ENCODE measurements around the gene BCL2L1.
"Not testable (repeated sequence)": the region's sequence is repeated elsewhere in the genome, so short reads cannot be mapped to it uniquely, and the experiment has no call there.

BCL2L1 gene

GRCh38 chr20:31673943-31674463 lies 48.7 kb downstream of the BCL2L1 start:
- DNase-seq = peak; percentile 27

DNA sequence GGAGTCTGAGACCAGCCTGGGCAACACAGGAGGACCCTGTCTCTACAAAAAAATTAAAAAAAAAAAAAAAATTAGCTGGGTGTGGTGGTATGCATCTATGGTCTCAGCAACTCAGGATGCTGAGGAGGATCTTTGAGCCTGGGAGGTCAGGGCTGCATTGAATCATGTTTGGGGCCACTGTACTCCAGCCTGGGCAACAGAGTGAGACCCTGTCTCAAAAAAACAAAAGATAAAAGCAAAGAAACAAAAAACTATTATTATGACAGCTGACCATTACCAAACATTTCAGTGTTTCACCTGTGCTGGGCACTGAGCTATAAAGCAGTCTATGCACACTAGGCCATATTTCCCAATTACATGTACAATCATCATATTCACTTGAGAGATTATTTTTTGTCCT lies 49.2 kb downstream of the BCL2L1 start:
- DNase-seq = no peak

DNA sequence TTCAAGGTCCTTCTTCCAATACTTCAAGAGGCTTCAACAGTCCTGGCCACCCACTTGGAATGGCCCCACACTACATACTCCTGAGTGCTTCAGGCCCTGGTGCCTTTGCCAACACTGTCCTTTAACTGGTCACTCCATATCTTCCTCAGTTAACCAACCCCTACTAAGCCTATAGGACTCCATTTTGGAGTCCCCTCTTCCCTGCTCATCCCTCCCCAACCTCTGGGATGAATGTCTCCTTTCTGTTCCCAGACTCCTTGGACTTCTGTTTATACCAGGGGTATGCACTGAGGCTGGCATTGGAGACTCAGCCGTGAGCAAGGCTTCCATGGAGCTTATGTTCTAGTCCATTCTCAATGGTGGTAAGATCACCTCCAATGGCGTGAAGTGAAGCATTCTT lies 51.3 kb downstream of the BCL2L1 start:
- DNase-seq = no peak

DNA sequence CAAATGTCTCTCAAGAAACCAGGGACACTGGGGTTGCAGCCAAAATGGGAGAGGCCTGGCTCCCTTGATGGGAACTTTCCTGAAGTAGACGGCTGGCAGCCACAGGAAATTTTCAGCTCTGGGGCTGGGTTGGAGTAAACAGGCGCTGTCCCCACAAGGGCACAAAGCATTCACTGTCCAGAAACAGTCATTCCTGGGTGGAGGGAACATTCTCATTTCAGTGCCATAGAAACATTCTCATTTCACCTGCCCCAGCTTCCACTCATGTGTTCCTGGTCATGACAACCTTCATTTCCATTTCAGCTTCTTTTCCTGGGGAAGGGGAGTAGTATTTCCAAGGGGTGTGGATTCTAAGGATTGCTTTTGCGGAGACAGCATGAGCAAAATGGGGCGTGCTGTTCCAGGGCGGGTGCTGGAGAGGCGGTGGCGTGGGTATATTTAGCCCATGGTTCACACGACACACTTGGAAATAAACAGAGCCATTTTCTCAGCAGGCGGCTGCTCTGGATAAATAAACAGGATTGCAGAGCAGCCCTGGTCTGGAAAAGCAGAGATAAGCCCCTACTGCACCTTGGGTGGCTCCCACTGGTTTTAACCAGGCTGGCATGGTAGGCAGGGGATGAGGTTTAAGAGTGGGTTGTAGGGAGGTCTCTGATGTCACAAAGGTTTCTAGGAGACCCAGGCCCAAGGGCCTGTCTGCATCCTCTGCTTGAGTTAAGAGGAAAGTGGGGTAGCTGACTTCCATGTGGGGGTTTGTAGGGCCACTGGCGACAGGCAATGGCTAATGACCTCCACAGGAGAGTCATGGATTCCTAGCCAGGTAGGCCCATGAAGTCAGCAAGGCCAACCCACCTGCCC lies 52.1 kb downstream of the BCL2L1 start:
- DNase-seq = no peak

DNA sequence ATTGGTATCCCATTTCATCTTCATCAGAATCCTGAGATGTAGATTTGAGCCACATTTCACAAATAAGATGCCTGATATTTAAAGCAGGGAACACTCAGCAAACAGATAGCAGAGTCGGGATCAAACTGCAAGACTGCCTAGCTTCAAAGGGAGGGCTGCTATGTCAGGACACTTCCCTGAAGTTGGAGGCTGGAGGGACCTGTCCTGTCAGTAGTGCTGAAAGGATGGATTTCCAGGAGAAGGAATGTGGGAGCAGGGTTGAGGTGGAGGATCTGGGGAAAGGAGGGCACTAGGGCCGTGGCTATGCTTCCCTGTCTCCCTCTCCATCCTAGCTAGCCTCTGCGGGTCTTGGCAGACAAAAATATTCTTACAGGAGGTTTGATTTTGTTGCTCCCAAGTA lies 52.8 kb downstream of the BCL2L1 start:
- no peak for DNase-seq

DNA sequence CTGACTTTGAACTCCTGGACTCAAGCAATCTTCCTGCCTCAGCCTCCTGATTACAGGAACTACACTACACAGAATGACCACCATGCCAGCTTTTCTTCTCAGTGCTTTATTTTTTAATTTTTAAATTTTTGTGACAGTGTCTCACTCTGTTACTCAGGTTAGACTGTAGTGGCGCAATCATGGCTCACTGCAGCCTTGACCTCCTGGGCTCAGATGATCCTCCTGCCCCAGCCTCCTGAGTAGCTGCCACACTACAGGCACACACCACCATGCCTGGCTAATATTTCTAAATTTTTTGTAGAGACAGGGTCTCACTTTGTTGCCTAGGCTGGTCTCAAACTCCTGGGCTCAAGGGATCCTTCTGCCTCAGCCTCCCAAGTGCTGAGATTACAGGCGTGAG lies 53.7 kb downstream of the BCL2L1 start:
- not testable (repeated sequence) for DNase-seq

DNA sequence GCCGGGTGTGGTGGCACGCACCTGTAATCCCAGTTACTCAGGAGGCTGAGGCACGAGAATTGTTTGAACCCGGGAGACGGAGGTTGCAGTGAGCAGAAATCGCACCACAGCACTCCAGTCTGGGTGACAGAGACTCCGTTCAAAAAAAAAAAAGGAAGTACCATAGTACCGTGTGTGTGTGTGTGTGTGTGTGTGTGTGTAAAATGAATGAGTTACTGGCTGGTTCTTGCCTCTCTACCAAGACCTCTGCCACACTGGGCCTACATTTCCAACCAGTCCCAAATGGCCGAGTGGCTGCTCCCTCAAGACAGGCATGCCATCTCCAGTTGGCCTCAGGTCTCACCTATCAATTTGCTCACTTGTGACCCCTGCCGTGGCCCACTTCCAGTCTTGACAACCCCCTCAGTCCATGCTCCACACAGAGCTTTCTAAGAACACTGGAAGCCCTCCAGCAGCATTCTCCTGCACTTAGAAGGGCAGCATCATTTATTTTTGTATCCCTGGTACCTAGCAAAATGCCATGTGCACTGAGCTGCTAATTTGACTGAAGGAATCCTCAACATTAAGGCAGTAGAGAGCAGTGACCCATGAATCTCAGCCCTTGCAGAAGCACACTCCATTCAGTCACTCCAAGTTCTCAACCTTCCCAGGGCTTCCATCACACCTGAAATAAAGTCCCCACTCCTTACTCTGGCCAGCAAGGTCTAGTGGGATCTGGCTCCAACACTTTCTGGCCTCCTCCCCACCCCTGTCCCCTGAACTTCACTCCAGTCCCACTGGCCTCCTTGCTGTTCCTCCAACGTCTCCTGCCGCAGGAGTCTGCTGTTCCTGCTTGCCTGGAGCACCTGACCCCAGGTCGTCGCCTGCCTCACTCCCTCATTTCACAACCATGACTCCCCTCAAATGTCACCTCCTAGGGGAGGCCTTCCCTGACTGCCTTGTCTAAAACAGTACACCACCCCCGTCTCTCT lies 55.1 kb downstream of the BCL2L1 start:
- no peak for DNase-seq

- DNase-seq = no peak
Observed at GRCh38 chr20:31666258-31667042, 56.2 kb downstream of the BCL2L1 start.

DNA sequence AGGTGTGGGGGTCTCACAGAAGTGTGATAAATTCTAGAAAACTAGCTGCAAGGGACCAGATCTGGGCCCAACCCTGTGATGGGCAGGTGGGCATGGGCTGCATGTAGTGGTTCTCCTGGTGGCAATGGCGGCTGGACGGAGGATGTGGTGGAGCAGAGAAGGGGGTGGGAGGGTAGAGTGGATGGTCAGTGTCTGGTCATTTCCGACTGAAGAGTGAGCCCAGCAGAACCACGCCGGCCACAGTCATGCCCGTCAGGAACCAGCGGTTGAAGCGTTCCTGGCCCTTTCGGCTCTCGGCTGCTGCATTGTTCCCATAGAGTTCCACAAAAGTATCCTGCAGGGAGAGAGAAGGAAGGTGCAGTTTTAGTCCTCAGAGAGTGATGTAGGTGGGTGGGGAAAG lies 56.9 kb downstream of the BCL2L1 start:
- DNase-seq = no peak

GRCh38 chr20:31664696-31665354 lies 57.8 kb downstream of the BCL2L1 start:
- no peak for DNase-seq

- no peak for DNase-seq
Observed at GRCh38 chr20:31663838-31664695, 58.6 kb downstream of the BCL2L1 start.

DNA sequence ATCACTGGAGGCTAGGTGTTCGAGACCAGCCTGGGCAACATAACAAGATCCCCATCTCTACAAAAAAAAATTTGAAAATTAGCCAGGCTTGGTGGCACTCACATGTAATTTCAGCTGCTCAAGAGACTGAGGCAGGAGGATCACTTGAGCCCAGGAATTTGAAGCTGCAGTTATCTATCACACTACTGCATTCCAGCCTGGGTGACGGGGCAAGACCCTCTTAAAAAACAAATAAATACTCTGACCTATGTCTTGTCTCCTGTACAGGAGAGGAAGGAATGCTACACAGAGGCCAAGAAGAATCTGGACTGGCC lies 59.2 kb downstream of the BCL2L1 start:
- DNase-seq = no peak

GRCh38 chr20:31662372-31662854 lies 60.3 kb downstream of the BCL2L1 start:
- DNase-seq = no peak

- DNase-seq = no peak
Observed at GRCh38 chr20:31661625-31662371, 60.9 kb downstream of the BCL2L1 start.

DNA sequence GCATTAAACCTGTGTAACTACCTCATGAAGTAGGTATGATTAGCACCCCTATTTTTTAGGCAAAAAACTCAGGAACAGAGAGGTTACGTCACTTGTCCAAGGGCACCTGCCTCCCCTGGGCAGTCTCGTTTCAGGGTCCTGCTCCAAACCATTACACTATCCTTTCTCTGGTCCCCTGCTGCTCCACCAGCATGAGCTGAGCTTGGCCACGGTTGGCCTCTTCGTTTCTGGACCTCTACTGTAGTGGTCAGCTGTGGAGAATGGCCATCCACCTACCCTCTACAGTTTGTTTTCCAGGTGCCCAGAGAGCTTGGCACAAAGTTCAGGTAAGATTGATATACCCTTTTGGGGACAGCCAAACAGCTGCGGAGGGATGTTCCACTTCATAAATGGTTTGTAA lies 68.1 kb downstream of the BCL2L1 start:
- DNase-seq = no peak

DNA sequence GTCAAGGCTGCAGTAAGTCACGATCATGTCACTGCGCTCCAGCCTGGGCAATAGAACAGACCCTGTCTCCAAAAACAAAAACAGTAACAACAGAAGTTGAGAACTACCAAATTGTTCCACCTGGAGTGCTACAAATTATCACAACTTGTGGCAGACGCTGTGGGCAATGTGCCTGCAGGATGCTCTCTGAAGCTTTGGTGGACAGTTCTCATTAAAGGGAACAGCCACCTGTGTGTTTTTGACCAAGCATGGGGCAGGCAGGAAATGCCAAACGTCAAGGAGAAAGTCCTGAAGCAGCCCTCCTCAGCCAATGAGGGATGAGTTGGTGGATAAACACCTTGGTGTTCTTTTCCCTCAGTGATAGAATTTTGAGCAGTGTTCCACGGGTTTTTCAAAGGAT lies 69.1 kb downstream of the BCL2L1 start:
- no peak for DNase-seq

DNA sequence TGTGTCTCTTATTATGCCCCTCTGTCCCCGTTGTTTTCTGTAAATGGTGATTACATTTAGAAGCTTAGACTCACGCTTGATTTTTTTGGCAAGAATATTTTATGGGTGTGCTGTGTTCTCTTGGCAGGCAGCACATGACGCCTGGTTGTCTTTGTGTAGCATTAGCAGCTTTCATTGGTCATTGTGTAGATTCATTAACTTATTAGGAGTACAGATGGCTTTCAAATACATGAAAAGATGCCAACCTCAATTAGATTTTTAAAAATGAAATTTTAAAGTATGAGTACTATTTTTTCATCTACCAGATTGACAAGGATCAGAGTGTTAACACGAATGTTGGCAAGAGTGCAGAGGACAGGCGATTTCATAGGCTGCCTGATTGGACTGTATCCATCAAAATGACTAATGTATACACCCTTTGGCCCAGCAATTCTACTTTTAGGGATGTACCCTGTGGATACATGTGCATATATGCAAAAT lies 69.7 kb downstream of the BCL2L1 start:
- DNase-seq = no peak

DNA sequence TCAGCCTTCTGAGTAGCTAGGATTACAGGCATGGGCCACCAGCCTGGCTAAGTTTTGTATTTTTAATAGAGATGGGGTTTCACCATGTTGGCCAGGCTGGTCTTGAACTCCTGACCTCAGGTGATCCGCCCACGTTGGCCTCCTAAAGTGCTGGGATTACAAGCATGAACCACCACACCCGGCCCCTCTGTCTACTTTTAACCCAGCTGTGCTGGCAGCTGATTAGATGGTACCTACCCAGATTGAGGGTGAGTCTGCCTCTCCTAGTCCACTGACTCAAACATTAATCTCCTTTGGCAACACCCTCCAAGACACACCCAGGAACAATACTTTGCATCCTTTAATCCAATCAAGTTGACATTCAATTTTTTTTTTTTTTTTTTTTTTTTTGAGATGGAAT lies 74.6 kb downstream of the BCL2L1 start:
- DNase-seq = not testable (repeated sequence)

GRCh38 chr20:31644701-31645100 lies 78.0 kb downstream of the BCL2L1 start:
- no peak for DNase-seq

GRCh38 chr20:31643522-31643921 lies 79.1 kb downstream of the BCL2L1 start:
- no peak for DNase-seq
